GM21723 (cell line): Measurements from ENCODE around the gene TOMT.

Source experiments
- ATAC-seq: cut with Tn5 transposase; IDR thresholded peaks from one replicate; pipeline ENCODE4 v1.9.1; 2021; ENCODE audit warnings: mild to moderate bottlenecking, moderate library complexity; ENCODE audit not compliant: unreplicated experiment

Gene TOMT

DNA sequence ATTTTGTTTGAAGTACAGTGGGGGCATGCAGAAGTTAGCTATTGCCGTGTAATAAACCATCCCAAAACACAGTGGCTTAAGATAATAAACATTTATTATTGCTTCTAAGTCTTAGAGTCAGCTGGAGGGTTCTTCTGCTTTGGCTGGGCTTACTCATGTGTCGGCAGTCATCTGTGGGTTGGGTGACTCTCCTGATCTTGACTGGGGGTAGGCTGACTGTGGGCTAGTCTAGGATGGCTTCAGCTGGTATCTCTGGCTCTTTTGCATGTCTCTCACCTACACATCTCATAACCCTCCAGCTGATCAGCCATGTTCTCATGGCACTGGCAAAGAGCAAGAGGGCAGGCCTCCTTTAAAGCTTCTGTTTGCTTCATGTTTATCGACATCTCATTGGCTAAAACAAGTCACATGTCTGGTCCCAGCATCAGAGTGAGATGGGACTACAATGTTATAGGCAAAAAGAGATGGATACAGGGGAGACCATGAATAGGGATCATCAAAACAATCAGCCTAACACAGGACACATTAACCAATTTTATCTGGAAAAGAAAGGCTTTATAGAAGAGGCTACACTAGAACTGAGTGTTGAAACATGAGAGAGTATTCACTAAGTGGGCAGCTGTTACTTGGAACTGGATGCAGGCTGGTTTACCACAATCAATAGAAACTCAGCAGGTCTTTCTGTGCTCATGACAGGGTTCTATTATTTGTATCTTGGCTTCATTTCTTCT, 19.9 kb upstream of the TOMT start:
- ATAC-seq = no peak

DNA sequence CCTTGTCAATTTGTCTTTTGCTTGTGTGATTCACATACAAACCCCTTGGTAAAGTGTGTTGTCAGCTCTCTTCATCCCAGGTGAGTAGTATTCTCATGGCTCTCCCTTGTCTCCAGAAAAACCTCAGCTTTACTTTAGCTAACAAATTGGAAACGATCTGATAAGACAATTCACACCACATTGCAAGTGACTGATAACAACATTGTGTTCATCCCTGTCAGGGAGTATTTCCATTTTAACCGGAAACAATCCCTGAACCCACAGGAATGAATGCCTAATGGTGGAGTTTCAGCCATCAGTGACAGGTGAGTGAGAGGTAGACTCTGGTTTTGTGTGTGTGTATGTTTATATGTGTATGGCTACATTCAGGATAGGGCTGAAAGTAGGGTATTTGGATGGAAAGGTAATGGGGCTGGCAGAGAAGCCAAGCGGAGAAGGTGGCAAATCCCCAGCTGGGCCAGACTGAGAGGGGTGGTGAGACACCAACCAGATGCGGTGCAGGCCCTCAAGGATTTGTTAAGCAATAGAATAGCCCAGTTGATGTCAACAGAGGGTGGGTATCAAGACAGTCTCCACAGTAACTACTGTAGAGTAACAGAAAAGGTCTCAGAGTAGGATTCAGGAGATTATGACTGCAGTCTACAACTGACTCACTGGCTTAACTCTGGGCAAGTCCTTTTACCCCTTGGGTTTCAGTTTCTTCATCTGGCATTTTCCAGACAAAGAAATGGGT, 17.5 kb upstream of the TOMT start:
- ATAC-seq = no peak

DNA sequence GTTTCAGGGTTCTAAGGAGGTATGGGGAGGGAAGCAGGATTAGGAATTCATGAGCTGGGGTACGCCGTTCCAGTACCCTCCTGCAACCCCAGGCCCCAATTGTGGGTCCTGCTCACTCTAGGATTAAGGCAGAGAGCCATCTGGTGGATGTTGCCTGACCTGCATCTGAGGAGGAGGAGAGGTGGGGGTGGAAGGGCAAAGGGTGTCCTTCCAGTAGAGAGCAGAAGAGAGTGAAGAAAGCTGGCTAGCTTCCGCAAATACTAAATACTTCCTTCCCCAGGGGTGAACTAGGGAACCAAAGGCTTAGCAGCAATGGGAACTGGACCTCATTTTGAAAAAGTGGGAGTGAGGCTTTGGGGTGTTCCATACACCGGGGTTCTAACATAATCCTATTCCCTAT, 14.4 kb upstream of the TOMT start:
- ATAC-seq = no peak

- ATAC-seq = no peak
Measured at GRCh38 chr11:72098741-72099140, 7.0 kb upstream of the TOMT start.

DNA sequence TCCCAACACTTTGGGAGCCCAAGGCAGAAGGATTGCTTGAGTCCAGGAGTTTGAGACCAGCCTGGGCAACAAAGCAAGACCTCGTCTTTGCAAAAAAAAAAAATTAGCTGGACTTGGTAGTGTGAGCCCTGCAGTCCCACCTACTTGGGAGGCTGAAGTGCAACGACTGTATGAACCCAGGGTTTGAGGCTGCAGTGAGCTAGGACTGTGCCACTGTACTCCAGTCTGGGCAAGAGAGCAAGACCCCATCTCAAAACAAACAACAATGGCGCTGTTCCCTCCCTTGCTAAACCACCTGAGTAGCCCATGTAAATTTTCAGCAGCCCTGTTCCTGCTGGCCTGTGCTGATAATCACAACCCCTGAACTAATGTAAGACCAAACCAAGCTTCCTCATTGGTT, 5.7 kb upstream of the TOMT start:
- ATAC-seq = no peak

- no peak for ATAC-seq
Measured at GRCh38 chr11:72100462-72100861, 5.3 kb upstream of the TOMT start.

GRCh38 chr11:72102162-72102561, 3.6 kb upstream of the TOMT start:
- ATAC-seq = no peak

- ATAC-seq = peak; percentile 12
Measured at GRCh38 chr11:72102631-72102945, 3.1 kb upstream of the TOMT start.

DNA sequence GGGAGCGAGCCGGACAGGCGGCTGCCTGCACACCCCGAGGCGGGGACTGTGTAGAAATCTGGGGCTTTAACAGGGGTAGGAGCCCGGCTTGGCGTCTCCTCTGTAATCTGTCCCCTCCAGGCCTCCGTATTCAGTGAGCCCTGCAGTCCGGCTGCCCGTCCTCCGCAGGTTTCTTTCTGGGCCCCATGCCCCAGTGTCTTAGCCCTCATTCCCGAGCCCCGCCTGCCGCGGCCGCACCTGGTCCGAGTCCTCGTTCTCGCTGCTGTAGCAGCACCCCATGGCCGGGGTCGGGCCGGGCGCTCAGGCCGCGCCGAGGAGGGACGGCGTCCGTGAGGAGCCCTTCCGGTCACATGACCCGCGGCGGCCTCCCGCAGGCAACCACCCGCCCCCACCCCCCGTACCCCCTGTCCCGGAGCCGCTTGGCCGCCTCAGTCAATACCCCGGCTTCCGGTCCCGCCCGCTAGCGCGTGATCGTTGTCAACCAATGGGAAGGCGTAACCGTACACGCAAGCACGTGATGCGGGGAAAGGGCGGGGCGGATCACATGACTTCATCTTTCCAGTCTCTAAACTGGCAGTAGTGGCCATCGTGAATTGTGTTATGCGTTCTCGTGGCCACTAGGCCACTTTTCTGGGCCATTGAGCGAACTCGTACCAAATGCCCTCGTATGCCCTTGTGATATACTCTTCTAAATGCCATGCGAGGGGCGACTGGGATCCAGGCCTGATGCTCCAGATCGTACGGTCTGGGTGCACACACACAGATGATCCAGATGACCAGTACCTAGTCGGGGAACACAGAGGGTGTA, 2.6 kb upstream of the TOMT start, which contains the start of gene LAMTOR1:
Gene LAMTOR1, minus strand, starts transcription at position 352 of the 808 bp plus-strand sequence. Its CDS starts 73 bp downstream, at position 279.
- ATAC-seq = peak; percentile 80

DNA sequence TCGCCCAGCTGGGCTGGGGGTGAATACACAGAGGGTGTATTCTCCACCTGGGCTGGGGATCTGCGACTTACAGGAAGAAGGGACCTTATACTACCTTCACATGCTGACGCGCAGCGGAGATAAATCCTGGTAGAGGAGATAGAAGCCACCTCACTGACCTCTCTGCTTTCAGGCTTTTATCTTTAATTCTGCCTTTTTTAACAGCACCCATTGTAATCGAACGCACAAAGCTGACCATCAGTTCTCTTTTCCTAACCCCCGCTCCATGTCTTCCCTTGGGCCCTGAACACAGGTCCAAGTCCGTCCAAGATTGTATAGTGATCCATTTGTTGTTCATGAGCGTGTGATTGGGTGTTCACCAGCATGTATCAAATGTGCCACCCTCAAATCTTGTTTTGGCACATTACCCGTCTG, 2.0 kb upstream of the TOMT start:
- ATAC-seq = peak; percentile 7

DNA sequence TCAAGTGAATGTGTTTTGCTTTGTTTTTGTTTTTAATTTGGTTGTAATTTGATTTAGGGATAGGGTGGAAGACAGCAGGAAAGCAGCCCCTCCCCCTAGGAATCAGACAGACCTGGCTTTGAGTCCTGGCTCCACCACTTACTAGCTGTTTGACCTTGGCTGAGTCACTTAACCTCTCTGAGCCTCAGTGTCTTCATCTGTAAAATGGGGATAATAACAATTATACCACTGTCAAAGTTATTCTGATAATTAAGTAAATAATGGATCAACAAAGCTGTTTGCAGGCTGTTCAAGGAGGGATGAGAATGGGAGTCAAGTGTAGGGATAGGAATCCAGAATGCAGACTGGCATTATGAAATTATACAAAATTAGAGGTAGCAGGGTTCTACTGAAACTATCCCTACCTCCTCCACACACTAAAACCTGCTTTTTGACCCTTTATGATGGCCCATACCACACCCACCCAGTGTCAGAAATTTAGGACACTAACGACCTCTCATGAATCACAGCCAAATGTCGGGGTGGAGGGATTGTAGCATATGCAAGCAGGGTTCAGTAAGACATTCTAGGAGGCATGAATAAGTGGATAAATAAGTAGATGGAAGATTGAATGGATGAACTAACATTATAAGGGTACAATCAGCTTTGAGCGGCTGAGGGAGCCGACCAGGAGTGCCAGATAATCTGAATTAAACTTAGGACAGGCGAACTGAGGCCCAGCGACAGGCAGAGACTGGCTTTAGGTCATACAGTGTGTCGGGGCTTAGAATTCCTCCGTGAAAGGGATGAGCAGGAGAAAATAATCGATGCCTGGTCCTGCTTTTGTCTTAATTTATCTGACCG, 5.8 kb downstream of the TOMT start:
- peak; percentile 7 for ATAC-seq

DNA sequence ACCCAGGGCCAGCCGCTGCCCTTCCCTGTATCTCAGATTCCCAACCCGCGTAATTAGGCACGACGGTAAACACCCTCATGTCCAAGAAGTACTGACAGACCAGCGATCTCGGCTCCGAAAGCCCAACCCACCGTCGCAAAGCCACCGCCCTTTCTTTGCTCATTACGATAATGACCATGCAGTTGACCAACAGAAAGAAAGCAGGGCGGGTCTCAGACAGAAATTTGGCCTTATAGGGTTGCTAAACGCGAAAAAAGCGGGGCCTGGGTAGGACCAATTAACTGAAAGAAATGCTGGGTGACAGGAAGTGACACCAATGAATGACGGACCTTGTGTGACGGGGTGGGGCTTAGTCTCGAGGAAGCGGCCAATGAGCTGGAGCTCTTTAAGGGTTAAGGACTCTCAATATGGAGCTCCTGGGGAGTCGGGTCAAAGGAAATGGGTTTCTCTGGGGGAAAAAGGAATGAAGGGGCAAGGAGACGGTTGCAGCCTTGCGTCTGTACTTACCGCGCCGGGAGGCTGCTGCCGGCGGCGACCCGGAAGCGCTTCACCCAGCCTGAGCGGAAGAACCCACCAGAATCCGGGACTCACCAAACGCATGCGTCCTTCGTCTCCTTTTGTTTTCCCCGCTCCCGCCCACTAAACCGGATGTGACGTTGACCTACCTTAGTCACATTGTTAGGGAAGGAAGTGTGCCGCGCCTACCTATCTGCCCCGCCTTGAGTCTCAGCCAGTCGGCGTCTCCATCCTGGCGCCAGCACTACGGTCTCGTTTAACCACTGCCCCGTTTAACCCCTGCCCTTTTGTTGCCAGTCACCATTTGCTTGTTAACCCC, 6.6 kb downstream of the TOMT start, which contains the start of gene ANAPC15:
Gene ANAPC15, minus strand, starts transcription at position 553 of the 835 bp plus-strand sequence. CDS start 1,419 bp downstream, outside the sequence.
- ATAC-seq = peak; percentile 85

DNA sequence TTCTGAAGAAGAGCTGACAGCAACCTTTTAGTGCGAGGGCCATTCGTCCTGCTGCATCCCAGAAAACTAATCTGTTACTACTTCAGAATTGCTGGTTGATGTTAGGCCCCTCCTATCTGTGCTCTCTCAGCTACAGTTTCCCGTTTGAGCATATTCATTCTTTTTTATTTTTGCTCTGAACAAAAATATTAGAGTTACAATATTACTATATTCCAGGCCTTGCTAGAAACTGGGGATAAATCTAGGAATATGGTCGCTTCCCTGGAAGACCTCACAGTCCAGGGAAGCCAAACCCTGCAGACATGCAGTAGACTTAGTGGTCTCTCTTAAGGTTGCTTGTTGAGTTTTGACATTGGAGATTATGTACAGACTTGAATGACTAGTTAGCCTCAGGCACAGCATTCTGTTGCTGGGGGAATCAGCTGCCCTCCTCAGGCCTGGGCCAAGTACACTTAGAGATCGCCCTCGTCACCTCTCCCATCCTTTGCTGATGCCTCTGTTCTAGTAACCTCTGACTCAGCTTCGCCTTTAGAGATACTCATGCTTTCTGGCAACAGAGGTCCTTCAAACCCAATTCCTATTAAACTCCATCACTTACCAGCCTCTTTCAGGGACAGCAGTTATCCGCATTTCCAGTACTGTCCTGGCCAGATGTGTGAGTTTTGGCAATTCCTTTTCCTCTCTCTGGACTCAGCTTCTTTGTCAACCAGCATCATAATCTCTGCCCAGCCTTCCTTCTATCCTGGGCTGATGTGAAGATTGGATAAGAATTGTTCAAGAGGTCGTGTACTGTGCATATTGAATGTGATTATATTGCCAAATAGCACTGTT, 7.5 kb downstream of the TOMT start:
- no peak for ATAC-seq

GRCh38 chr11:72114570-72114969, 8.8 kb downstream of the TOMT start:
- ATAC-seq = no peak

GRCh38 chr11:72116019-72116755, 10.5 kb downstream of the TOMT start:
- no peak for ATAC-seq

GRCh38 chr11:72119198-72119597, 13.5 kb downstream of the TOMT start:
- ATAC-seq = no peak

GRCh38 chr11:72120930-72121329, 15.2 kb downstream of the TOMT start:
- no peak for ATAC-seq

- no peak for ATAC-seq
Measured at GRCh38 chr11:72122607-72123006, 16.9 kb downstream of the TOMT start.
